Measurements from ENCODE around the gene FBXO28.

GRCh38 chr1:224196813-224197600, 83.1 kb downstream of the FBXO28 start:
- TF ChIP-seq CTCF (IDR thresholded peaks at IDR 0.05) (no peak), POLR2A (IDR thresholded peaks at IDR 0.05) (no peak)

Data from heart left ventricle (tissue), 13 donors.